Measurements from ENCODE around the gene CACNA2D1.

CACNA2D1 gene

GRCh38 chr7:82358009-82358578 is 85.5 kb downstream of the CACNA2D1 start:
- DNase-seq (ENCODE audit: low read depth), result no peak
- TF ChIP-seq CTCF (conservative IDR thresholded peaks at IDR 0.05; ENCODE audit: low read depth, low read length), result no peak
- no peak overlapping the region for H3K4me3 ChIP-seq (ENCODE audit: low read length)

GRCh38 chr7:82348251-82348650 is 95.3 kb downstream of the CACNA2D1 start:
- no peak for DNase-seq (ENCODE audit: low read depth)
- no peak for TF ChIP-seq CTCF (conservative IDR thresholded peaks at IDR 0.05; ENCODE audit: low read depth, low read length)
- H3K4me3 ChIP-seq (ENCODE audit: low read length), result no peak overlapping the region

- DNase-seq (ENCODE audit: low read depth), result no peak
- TF ChIP-seq CTCF (conservative IDR thresholded peaks at IDR 0.05; ENCODE audit: low read depth, low read length), result no peak
- no peak overlapping the region for H3K4me3 ChIP-seq (ENCODE audit: low read length)
Observed at GRCh38 chr7:82347808-82348207, 95.8 kb downstream of the CACNA2D1 start.

- no peak for DNase-seq (ENCODE audit: low read depth)
- H3K4me3 ChIP-seq (ENCODE audit: low read length), result no peak overlapping the region
- no peak for TF ChIP-seq CTCF (conservative IDR thresholded peaks at IDR 0.05; ENCODE audit: low read depth, low read length)
Observed at GRCh38 chr7:82345886-82346285, 97.7 kb downstream of the CACNA2D1 start.

- no peak for DNase-seq (ENCODE audit: low read depth)
- no peak overlapping the region for H3K4me3 ChIP-seq (ENCODE audit: low read length)
- no peak for TF ChIP-seq CTCF (conservative IDR thresholded peaks at IDR 0.05; ENCODE audit: low read depth, low read length)
Observed at GRCh38 chr7:82343716-82344115, 99.9 kb downstream of the CACNA2D1 start.

- TF ChIP-seq CTCF (conservative IDR thresholded peaks at IDR 0.05; ENCODE audit: low read depth, low read length), result no peak
- DNase-seq (ENCODE audit: low read depth), result no peak
- no peak overlapping the region for H3K4me3 ChIP-seq (ENCODE audit: low read length)
Observed at GRCh38 chr7:82339958-82340357, 103.6 kb downstream of the CACNA2D1 start.

GRCh38 chr7:82335927-82336326 is 107.7 kb downstream of the CACNA2D1 start:
- no peak for DNase-seq (ENCODE audit: low read depth)
- no peak for TF ChIP-seq CTCF (conservative IDR thresholded peaks at IDR 0.05; ENCODE audit: low read depth, low read length)

More at GRCh38 chr7:82335927-82336326, 107.7 kb downstream of the CACNA2D1 start:
- no peak overlapping the region for H3K4me3 ChIP-seq (ENCODE audit: low read length)
